Measurements from ENCODE around the gene DLG1.

DLG1 gene

DNA sequence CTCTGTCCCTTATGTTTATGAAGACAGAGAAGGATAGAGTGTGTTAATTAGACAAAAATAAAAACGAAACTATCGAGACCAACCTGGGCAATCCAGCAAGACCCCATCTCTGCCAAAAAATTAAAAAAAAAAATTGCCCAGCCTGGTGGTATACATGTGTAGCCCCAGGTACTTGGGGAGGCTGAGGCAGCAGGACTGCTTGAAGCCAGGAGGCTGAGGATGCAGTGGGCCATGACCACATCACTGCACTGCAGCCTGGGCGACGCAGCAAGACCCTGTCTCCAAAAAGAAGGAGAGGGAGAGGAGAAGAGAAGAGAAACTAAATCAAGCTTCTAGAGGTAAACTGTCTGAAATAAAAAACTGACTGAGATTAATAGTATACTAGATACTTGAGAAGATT lies 32.1 kb downstream of the DLG1 start:
- Histone ChIP-seq H2BK12ac (ENCODE audit: low read length in 2 of 2) (peak overlapping the region in 1 of 2 experiments; percentile 42), H3K9ac (ENCODE audit: low read length) (no peak overlapping the region)

DNA sequence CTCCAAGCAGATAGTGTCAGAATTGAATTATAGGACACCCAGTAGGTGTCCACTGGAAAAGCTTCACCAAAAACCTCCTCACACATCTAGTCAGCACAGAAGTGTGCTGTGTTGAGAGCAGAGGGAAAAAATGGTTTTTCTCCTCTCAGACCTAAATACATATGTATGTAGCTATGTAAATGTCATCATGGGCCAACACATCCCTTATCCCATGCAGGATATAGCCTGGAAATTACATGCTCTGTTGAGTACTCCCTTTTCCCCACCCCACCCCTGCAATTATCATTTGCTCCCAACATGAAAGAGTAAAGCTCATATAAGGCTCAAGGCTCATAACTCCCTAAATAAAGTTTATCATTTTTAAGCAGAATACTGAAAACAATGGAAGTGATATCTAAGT lies 35.7 kb downstream of the DLG1 start:
- Histone ChIP-seq H2BK120ac (ENCODE audit: low read depth, low read length) (no peak overlapping the region), H2BK5ac (ENCODE audit: low read depth, low read length, poor library complexity, severe bottlenecking) (no peak overlapping the region), H3K4me2 (ENCODE audit: low read length, poor library complexity, severe bottlenecking) (no peak overlapping the region), H3K4me1 (ENCODE audit: control insufficient read depth, insufficient read depth, low read depth, low read length) (peaks cover 3% of the 10 kb centered on the region), H3K23ac (ENCODE audit: low read length in 2 of 2) (no peak overlapping the region), H3K4ac (ENCODE audit: low read depth in 1 of 2, low read length in 2 of 2) (no peak overlapping the region), H3K27ac (ENCODE audit: low read length, poor library complexity, severe bottlenecking) (no peak overlapping the region), H4K8ac (ENCODE audit: low read length) (no peak overlapping the region), H2BK15ac (ENCODE audit: low read depth, poor library complexity, severe bottlenecking) (no peak overlapping the region), H3K36me3 (ENCODE audit: control insufficient read depth in 1 of 2, insufficient read depth in 2 of 2, low read depth in 1 of 2, low read length in 2 of 2) (peaks cover 15 to 18% of the 10 kb centered on the region in 2 experiments), H3K27me3 (ENCODE audit: control insufficient read depth in 1 of 2, insufficient read depth in 1 of 2, low read length in 2 of 2) (no peaks in the 10 kb centered on the region), H3K79me1 (replicated peaks; ENCODE audit: low read length, poor library complexity, severe bottlenecking) (peaks cover 4% of the 10 kb centered on the region), H2AK5ac (ENCODE audit: low read length, severe bottlenecking) (no peak overlapping the region), H3K18ac (ENCODE audit: low read depth in 1 of 2, low read length in 2 of 2) (no peak overlapping the region), H3K9me3 (ENCODE audit: control insufficient read depth, low read length) (no peaks in the 10 kb centered on the region), H2AFZ (ENCODE audit: low read depth, low read length) (no peak overlapping the region), H3K14ac (ENCODE audit: low read length in 2 of 2) (no peak overlapping the region), H4K91ac (ENCODE audit: low read length) (no peak overlapping the region), H3K9ac (ENCODE audit: low read length) (no peak overlapping the region), H3K4me3 (ENCODE audit: insufficient read depth in 1 of 2, low read depth in 1 of 2, low read length in 2 of 2) (no peak overlapping the region), H2BK12ac (ENCODE audit: low read length in 2 of 2) (no peak overlapping the region)
- DNase-seq = no peak

More for the DNA sequence above, 32.1 kb downstream of the DLG1 start:
- H3K23ac ChIP-seq (ENCODE audit: low read length in 2 of 2) = no peak overlapping the region
- H3K4ac ChIP-seq (ENCODE audit: low read depth in 1 of 2, low read length in 2 of 2) = no peak overlapping the region
- no peak overlapping the region for H2AK5ac ChIP-seq (ENCODE audit: low read length, severe bottlenecking)
- no peak overlapping the region for H4K8ac ChIP-seq (ENCODE audit: low read length)
- no peak overlapping the region for H3K27ac ChIP-seq (ENCODE audit: low read length, poor library complexity, severe bottlenecking)
- H2BK5ac ChIP-seq (ENCODE audit: low read depth, low read length, poor library complexity, severe bottlenecking) = no peak overlapping the region
- H2AFZ ChIP-seq (ENCODE audit: low read depth, low read length) = no peak overlapping the region
- no peak for DNase-seq
- H4K91ac ChIP-seq (ENCODE audit: low read length) = no peak overlapping the region
- no peak overlapping the region for H3K4me2 ChIP-seq (ENCODE audit: low read length, poor library complexity, severe bottlenecking)
- H3K27me3 ChIP-seq (ENCODE audit: control insufficient read depth in 1 of 2, insufficient read depth in 1 of 2, low read length in 2 of 2) = no peaks in the 10 kb centered on the region
- no peak overlapping the region for H2BK15ac ChIP-seq (ENCODE audit: low read depth, poor library complexity, severe bottlenecking)
- peaks cover 4% of the 10 kb centered on the region for H3K79me1 ChIP-seq (replicated peaks; ENCODE audit: low read length, poor library complexity, severe bottlenecking)
- peaks cover 15 to 26% of the 10 kb centered on the region in 2 experiments for H3K36me3 ChIP-seq (ENCODE audit: control insufficient read depth in 1 of 2, insufficient read depth in 2 of 2, low read depth in 1 of 2, low read length in 2 of 2)
- peaks cover 5% of the 10 kb centered on the region for H3K4me1 ChIP-seq (ENCODE audit: control insufficient read depth, insufficient read depth, low read depth, low read length)
- no peak overlapping the region for H3K14ac ChIP-seq (ENCODE audit: low read length in 2 of 2)
- no peak overlapping the region for H2BK120ac ChIP-seq (ENCODE audit: low read depth, low read length)
- WGBS = 94% methylated on average over 2 of the region's 4 CpGs
- H3K18ac ChIP-seq (ENCODE audit: low read depth in 1 of 2, low read length in 2 of 2) = no peak overlapping the region
- no peak overlapping the region for H3K4me3 ChIP-seq (ENCODE audit: insufficient read depth in 1 of 2, low read depth in 1 of 2, low read length in 2 of 2)
- H3K9me3 ChIP-seq (ENCODE audit: control insufficient read depth, low read length) = no peaks in the 10 kb centered on the region

- no peak overlapping the region for H3K9ac ChIP-seq (ENCODE audit: low read length)
- H3K9me3 ChIP-seq (ENCODE audit: control insufficient read depth, low read length) = no peaks in the 10 kb centered on the region
- H2BK15ac ChIP-seq (ENCODE audit: low read depth, poor library complexity, severe bottlenecking) = no peak overlapping the region
- no peak for DNase-seq
- H2AFZ ChIP-seq (ENCODE audit: low read depth, low read length) = no peak overlapping the region
- H3K4ac ChIP-seq (ENCODE audit: low read depth in 1 of 2, low read length in 2 of 2) = no peak overlapping the region
- H3K23ac ChIP-seq (ENCODE audit: low read length in 2 of 2) = no peak overlapping the region
- H3K27ac ChIP-seq (ENCODE audit: low read length, poor library complexity, severe bottlenecking) = no peak overlapping the region
- H2AK5ac ChIP-seq (ENCODE audit: low read length, severe bottlenecking) = no peak overlapping the region
- WGBS = no CpG with 5 or more reads among the region's 1 CpG
- no peak overlapping the region for H3K18ac ChIP-seq (ENCODE audit: low read depth in 1 of 2, low read length in 2 of 2)
- no peak overlapping the region for H3K4me3 ChIP-seq (ENCODE audit: insufficient read depth in 1 of 2, low read depth in 1 of 2, low read length in 2 of 2)
- H2BK5ac ChIP-seq (ENCODE audit: low read depth, low read length, poor library complexity, severe bottlenecking) = no peak overlapping the region
- H4K91ac ChIP-seq (ENCODE audit: low read length) = no peak overlapping the region
- H3K36me3 ChIP-seq (ENCODE audit: control insufficient read depth in 1 of 2, insufficient read depth in 2 of 2, low read depth in 1 of 2, low read length in 2 of 2) = peaks cover 11 to 15% of the 10 kb centered on the region in 2 experiments
- H3K4me1 ChIP-seq (ENCODE audit: control insufficient read depth, insufficient read depth, low read depth, low read length) = peaks cover 1% of the 10 kb centered on the region
- H3K14ac ChIP-seq (ENCODE audit: low read length in 2 of 2) = no peak overlapping the region
- peaks cover 3% of the 10 kb centered on the region for H3K79me1 ChIP-seq (replicated peaks; ENCODE audit: low read length, poor library complexity, severe bottlenecking)
- no peaks in the 10 kb centered on the region for H3K27me3 ChIP-seq (ENCODE audit: control insufficient read depth in 1 of 2, insufficient read depth in 1 of 2, low read length in 2 of 2)
- no peak overlapping the region for H4K8ac ChIP-seq (ENCODE audit: low read length)
- H3K4me2 ChIP-seq (ENCODE audit: low read length, poor library complexity, severe bottlenecking) = no peak overlapping the region
- H2BK120ac ChIP-seq (ENCODE audit: low read depth, low read length) = no peak overlapping the region
- no peak overlapping the region for H2BK12ac ChIP-seq (ENCODE audit: low read length in 2 of 2)
These were observed 37.3 kb downstream of the DLG1 start for GRCh38 chr3:197261164-197261509.

DNA sequence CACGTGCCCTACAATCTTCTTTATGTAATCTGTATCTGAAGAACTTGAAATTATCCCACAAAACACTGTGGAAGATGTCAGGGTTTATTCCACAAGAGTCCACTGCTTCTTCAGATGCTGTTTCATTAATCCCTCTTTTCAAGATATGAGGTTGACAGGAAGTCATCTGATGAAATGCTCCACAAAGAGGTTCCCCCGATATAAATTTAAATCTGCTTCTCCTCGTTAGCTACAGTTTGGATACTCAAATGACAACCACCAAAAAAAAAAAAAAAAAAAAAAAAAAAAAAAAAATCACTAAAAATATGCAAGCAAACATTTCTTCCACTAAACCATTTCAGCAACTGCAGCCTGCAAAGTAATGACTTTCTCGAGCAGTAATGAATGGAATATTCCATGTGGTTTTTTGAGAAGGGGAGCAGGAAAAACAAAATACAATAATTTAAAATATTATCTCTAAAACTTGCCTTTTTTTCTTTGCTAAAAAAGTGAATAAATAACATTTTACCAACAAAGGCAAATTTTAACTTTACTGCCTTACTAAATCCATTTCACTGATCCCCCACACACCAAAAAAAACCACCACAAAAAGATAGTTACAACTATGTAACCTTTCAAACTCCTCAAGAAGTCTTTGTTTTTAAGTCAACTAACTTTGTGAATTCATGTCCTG lies 37.8 kb downstream of the DLG1 start:
- H3K23ac ChIP-seq (ENCODE audit: low read length in 2 of 2) = no peak overlapping the region
- H3K14ac ChIP-seq (ENCODE audit: low read length in 2 of 2) = no peak overlapping the region
- no peak overlapping the region for H2AK5ac ChIP-seq (ENCODE audit: low read length, severe bottlenecking)
- H3K4ac ChIP-seq (ENCODE audit: low read depth in 1 of 2, low read length in 2 of 2) = no peak overlapping the region
- no peaks in the 10 kb centered on the region for H3K27me3 ChIP-seq (ENCODE audit: control insufficient read depth in 1 of 2, insufficient read depth in 1 of 2, low read length in 2 of 2)
- no peak overlapping the region for H3K27ac ChIP-seq (ENCODE audit: low read length, poor library complexity, severe bottlenecking)
- peaks cover 1% of the 10 kb centered on the region for H3K4me1 ChIP-seq (ENCODE audit: control insufficient read depth, insufficient read depth, low read depth, low read length)
- no peak for DNase-seq
- no peak overlapping the region for H2BK5ac ChIP-seq (ENCODE audit: low read depth, low read length, poor library complexity, severe bottlenecking)
- peaks cover 3% of the 10 kb centered on the region for H3K79me1 ChIP-seq (replicated peaks; ENCODE audit: low read length, poor library complexity, severe bottlenecking)
- no peak overlapping the region for H2BK12ac ChIP-seq (ENCODE audit: low read length in 2 of 2)
- H3K18ac ChIP-seq (ENCODE audit: low read depth in 1 of 2, low read length in 2 of 2) = no peak overlapping the region
- WGBS = 84% methylated on average over 2 of the region's 4 CpGs
- H2AFZ ChIP-seq (ENCODE audit: low read depth, low read length) = no peak overlapping the region
- no peak overlapping the region for H2BK120ac ChIP-seq (ENCODE audit: low read depth, low read length)
- H3K9me3 ChIP-seq (ENCODE audit: control insufficient read depth, low read length) = no peaks in the 10 kb centered on the region
- H2BK15ac ChIP-seq (ENCODE audit: low read depth, poor library complexity, severe bottlenecking) = no peak overlapping the region
- H4K8ac ChIP-seq (ENCODE audit: low read length) = no peak overlapping the region
- no peak overlapping the region for H3K4me2 ChIP-seq (ENCODE audit: low read length, poor library complexity, severe bottlenecking)
- peaks cover 9 to 12% of the 10 kb centered on the region in 2 experiments for H3K36me3 ChIP-seq (ENCODE audit: control insufficient read depth in 1 of 2, insufficient read depth in 2 of 2, low read depth in 1 of 2, low read length in 2 of 2)
- no peak overlapping the region for H3K4me3 ChIP-seq (ENCODE audit: insufficient read depth in 1 of 2, low read depth in 1 of 2, low read length in 2 of 2)
- no peak overlapping the region for H4K91ac ChIP-seq (ENCODE audit: low read length)
- H3K9ac ChIP-seq (ENCODE audit: low read length) = no peak overlapping the region
